SKM-1 (cell line): ENCODE data around the gene MICAL2.

ENCODE experiments used
- DNase-seq: peaks from one replicate; lab custom pipeline; 2025; ENCODE audit not compliant: unreplicated experiment; lab: John Stamatoyannopoulos, UW

MICAL2 gene

DNA sequence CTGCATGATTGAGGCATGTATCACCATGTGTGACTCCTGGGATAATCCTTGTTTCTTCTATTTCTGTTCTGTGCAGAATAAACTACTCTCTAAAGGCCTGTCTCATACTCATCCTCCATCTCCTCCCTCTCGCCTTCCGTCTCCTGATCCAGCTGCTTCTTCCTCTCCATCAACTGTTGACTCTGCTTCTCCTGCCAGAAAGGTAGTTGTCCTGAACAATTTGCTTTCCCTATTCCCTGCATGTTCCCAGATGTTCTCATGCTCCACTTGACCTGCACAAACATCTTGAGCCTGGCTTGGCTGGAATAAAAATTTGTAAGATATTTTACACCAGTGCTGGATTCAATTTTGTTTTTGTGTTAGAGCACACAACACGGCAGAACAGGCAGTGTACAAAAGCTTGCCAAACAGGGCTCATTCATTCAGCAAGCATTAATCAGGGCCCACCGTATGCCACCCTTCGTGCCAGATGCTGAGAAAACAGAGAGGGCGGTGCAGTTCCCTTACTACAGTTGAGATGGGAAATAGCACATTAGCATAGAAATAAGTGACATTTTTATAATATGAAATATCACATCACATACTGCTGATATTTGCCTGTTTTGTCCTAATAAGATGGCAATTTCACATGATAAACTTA lies 133.6 kb downstream of the MICAL2 start:
- no peak for DNase-seq

DNA sequence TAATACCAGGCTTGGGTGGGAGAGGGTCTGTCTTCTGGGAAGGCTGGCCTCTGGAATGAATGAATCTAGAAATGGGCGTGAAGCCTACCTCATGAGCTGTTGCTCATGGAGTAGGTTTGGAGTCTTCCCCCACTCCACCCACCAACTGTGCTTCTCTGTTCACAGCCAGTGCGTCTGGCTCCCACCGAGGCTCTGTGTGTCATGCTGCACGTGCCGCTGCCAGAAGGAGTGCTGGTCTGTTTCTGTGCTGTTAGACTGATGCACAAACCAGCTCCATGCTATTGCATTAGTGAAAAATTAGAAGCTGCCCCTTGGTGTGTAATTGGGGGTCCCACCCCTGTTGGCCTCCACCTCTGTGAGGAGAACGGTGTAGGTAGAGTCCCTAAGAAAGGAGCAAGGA lies 134.7 kb downstream of the MICAL2 start:
- DNase-seq: no peak

DNA sequence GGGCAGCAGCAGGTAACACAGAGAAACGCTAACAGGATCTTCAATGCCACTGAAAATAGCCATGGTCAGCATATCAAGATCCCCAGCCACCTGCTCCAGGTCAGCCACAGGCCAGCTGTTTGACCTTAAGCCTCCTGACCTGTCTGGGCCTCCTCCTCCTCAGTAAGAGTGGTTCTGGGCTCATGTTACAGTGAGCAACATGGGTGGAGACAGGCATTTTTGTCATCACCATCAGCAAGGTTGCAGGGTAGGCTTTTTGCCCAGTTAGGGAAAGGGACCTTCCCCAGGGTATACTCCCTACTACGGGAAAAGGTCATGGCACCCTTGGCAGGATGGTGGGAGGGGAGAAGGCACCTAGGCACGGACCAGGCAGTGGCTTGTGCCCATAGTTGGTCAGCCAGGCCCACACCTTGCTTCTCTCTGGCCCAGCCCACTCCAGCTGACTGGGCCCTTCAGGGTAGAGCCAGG lies 135.2 kb downstream of the MICAL2 start:
- DNase-seq: no peak

DNA sequence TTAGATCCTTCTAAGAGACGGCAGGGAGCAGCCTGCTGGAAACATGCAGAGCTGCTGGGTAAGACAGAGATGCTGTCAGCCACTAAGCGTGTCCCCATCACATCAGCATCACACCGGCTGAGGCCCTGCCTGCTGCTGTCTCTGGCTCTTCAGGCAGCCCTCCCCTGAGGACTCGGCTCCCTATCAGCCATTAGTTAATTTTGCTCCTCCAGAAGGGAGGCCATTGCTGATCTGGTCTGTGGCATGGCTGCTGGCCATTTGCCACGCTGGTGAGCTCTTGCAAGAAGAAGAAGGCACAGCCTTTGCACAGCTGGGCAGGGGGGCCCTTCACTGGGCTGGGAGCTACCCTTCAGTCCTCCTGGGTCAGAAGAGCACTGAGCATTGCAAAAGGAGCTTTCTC lies 135.8 kb downstream of the MICAL2 start:
- no peak for DNase-seq

DNA sequence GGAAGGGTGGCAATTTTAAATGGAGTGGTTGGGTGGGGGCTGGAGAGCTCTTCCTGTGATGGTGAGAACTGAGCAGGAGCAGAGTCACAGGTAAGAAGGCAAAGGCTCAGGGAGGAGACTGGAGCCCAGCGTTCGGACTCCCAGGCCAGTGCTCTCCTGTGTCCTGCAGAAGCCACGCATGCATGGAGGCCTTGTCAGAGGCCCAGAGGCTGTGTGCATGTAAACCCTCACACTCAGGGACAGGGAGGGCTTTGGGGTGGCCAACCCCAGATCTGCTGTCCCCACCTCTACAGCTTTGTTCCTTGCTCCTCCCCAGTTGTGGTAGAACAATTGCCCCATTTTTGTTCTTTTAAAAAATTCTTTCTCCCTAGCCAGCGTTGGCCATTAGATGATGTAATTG lies 136.6 kb downstream of the MICAL2 start:
- DNase-seq: no peak

DNA sequence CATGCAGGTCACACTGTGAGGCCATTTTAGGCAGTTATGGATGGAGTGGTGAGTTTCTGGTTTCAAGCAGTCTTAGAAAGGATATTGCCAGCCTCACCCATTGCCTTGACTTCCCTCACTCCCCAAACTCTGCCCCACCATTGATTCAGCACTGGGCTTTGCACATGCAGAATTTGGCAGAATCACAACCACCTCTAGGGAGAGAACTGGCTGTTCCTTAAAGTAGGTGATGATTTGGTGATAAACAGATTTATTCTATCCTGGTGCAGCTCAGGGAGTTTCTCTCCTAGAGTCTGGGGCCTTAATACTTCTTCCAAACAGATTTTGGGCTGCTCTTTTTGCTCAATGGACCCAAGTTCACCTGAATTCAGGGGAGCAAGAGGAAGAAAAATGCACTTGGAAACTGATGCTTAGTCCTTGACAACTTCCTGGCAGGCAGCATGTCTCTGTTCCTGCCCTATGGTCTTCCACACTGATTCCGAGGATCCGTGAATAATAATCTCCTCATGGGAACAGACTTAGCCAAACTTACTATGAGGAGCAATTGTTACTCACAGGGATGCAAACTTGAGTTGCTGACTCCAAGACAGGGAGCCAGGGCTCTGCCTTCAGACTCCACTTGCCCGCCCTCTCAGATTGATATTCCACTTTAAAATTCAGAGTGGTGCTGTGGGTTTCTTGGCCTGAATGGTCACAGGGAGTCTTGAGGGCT lies 137.3 kb downstream of the MICAL2 start:
- DNase-seq: no peak

DNA sequence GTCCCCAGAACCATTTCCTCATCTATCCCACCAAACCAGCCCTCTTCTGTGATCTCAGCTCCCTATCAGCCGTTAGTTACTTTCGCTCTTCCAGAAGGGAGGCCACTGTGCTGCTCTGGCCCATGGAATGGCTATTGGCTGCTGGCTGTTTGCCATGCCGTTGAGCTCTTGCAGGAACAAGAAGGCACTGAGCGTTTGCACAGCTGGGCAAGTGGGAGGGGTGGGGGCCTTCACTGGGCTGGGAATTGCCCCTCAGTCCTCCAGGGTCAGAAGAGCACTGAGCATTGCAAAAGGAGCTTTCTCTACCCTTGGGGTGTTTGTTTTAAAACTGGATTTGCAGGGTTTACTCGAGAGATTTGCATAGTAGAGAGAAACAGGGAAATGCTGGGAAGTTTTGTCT lies 137.9 kb downstream of the MICAL2 start:
- no peak for DNase-seq

DNA sequence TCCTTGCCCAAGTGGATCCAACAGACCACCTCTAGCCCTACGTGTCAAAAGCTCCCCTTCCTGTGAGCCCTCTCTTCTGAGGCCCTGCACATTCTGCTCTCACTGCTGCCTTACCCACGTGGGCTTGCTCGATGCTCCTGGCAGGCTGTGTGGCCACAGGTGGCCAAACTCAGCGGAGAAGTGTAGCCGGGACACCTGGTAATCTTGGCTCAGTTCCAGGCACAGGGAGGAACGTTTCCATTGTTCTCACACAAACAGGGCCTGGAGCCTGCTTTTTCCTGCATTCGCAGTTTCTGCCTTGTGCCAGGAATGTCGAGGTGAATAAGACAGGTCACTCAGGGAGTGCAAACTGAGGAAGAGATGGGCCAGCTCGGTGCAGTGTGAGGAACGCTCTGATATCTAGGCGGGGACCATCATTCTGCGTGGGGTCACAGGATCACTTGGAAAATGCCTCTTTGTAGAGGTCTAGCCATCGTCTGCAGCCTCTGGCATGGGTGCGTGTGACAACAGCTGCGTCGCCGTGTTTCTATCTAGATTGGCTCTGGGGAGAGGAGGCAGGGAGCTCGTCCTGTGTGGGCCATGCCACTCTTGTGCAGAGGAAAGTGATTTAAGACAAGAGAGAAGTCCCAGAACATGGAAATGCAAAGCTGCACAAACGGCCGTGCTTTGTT lies 139.3 kb downstream of the MICAL2 start:
- no peak for DNase-seq

DNA sequence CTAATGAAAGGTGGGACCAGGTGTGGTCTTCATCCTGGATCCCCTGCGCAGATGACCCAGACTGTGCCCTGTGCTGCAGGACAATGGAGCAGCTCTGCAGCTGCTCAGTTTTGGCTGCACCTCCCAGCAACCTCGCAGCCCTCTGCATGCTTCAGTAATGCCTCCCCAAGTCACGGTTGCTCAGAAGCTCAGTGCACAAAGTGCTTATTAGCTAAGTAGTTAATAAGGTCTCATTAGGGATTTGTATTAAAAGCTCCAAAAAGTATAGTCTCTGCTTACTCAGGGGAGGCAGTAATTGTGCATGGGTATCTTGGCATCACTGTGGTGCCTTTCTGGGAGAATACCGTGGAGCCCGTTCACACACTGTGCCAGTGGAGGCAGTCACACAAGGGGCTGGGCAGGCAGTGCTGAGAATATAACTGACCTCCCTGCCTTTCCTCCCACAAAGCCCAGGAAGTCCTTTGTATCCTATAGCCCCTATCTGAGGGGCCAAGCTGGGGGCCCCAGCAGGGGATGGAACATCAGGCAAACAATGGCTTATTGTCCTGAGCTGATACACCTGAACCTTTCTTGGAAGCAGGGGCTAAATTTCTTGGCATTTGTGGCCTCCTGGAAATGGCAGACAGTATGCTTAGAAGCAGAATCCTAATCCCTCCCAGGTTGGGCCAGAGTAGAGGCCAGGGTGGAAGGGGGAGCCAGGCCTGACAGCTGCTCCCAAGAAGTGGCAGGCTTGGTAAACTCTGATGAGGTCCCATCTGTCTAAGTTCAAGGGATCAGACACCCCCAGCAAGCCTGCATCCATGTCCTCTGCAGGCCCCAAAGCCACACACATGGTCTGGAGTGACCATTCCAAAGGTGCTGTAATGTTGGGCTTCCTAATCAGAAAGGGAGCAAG lies 141.5 kb downstream of the MICAL2 start:
- DNase-seq: no peak

DNA sequence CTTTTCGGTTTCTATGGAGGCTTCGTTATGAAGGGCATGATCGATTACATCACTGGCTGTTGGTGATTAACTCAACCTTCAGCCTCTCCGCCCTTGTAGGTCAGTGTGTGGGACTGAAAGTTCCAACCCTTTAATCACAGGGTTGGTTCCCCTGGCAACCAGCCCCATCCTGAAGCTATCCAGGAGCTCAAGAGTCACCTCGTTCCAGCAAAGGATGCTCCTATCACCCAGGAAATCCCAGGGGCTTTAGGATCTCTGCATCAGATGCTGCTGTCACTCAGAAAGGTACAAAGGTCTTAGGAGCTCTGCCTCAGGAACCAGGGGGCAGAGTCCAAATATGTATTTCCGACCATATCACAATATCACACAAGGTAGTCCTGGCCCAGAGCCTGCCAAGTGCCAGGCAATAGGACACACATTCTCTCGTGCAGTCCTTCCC lies 143.5 kb downstream of the MICAL2 start:
- no peak for DNase-seq

DNA sequence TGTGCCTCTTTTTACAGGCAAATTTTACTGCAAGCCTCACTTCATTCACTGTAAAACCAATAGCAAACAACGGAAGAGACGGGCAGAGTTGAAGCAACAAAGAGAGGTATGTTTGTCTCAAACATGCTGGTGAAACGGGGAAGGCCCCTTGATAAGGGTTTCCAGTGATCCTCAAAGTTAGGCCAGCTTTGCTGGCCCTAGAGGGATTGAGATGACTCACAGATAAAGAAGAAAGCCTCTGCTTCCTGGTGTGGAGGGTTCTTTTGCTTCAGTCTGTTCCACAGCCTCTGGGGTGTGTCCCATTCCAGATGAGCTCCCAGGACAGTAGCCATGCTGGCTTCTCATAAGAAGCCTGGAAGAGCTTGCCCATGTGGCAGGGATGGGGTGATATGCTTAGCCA lies 148.1 kb downstream of the MICAL2 start:
- DNase-seq: no peak

DNA sequence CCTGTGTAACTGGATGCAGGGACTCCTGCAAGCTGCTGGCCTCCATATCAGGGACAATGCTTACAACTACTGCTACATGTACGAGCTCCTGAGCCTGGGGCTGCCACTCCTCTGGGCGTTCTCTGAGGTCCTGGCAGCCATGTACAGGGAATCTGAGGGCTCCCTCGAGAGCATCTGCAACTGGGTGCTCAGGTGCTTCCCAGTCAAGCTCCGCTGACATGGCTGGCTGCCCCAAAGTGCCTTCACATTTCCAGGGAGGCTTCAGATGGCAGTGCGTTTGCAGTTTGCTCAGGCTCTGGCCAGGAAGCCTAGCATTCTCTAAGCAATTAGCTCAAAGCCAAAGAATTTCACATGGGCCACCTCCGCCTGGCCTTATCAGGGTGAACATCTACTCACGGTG lies 149.6 kb downstream of the MICAL2 start:
- no peak for DNase-seq

DNA sequence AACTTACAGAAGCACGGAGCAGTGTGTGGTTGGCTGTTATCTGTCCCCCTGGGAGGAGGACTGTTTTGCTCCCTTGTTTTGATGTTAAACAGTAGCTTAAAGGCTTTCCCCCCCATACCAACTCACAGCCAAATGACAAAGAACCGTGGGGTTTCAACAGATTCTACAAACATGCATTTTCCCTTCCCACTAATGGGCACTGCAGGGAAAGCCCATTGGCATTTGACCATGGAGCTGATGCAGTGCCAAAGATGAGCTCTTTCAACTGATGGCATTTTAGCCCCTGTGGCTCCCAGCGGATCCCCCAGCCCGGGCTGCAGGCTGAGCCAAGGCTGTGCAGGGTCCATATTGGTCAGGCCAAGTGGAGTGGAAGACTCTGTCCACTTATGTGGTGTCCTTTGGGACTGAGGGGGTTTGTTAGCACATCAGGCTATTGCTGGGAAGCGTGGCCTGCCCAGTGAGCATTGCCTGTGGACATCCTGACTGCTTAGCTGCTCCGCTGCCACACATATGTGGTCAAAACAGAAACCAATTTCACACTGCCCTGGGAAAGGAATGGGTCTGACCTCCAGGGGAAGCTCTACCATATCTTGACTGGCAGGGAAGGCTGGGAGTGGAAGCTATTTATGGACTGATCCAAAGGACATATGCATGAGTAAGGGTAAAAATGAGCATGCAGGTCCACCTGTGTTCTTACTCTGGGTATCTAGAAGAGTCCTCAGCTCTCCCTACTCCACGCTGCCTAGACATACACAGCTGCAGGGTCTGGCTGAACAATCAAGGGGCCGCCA lies 150.5 kb downstream of the MICAL2 start:
- no peak for DNase-seq

DNA sequence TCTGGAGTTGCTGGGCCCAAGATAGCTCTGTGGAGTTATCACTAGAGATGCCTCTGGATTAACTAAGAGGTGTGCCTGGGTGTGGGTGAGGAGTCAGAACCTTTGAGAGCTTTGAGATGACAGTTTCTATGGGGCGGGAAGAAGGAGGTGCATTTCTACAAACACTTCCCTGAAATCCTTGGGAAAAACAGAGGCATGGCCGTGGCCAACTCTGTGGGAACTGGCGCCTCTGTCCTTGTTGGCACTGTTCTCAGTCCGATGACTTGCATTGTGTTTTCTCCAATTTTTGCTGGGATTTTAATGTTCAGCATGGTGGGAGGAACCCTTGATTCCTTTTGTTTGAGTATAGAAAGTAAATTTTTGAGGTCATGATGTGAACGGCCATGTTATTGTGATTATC lies 151.2 kb downstream of the MICAL2 start:
- DNase-seq: no peak

DNA sequence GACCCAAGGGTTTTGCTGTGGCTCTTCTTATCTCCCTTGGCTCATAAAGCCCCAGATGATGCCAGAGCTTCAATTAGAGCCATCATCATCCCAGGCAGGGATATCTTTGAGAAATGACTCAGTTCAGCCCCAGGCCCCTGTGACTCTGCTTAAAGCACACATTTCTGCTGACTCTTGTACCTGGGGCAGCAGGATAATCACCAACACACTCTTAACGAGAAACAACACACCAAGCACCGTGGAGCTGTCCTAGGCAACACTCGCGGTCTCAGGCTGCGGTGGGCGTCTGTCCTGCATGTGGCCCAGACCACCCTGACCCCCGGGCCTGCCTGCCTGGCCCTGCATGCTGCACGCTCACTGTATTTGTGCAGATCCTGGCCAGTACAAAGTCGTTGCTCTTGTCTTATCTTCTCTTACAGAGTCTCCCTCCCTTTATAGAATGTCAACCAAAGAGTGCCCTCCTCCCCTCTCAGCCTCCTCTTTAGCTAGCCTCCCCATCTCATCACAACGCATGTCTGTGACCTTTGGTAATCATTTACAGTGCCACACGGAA lies 152.8 kb downstream of the MICAL2 start:
- DNase-seq: no peak

DNA sequence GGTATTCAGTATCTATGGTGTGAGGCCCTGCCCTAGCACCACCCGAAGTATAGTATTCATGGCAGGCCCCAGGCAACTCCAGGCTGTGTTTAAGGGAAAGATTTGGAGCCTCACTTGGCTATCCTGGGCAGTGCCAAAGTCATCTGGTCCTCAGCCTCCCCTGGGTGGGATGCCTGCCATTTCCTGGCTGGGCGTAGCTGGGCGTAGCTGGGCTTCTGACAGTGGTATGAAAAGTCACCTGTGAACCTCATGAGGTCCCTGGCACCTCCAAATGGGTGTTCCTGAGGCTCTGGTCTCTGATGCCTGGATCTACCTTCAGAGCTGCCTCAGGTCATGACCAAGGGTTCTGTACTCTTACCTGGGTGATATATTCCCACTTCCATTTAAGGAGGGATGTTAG lies 154.0 kb downstream of the MICAL2 start:
- DNase-seq: no peak

DNA sequence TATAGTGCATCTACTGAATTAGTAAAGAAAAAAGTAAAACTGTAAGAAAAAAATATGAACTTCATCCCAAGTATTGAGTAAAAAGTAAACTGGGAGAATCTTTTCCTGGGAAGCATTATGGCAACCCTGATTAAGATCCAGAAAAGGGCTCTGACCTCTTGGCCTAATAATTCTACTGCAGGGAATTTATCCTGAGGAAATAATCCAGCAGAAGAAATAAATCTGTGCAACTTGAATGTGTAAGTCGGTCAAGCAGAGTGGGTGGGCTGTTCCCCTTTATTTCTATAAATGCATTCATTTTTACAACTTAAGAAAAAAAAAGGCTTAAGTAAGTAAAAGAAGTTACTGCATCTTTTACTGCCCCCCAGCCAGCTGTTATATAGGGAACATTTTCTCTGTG lies 155.7 kb downstream of the MICAL2 start:
- DNase-seq: no peak

DNA sequence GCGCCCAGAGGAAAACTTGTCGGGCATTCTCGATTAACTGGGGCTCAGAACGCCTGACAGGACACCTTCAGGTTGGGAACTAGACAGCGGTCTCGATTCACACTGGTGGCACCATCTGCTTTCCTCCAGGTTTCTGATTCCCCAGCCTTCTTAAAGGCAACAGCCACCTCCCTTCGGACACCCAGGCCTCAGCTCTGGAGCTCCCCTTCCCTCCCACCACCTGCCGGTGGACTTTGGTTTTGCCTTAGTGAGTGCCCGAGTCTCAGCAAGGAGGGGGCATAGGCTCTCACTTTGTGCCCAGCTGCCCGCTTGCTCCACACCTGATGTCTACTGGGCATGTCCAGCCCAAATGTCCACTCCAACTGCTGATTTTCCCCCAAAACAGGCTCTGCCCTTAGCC lies 156.6 kb downstream of the MICAL2 start:
- no peak for DNase-seq

DNA sequence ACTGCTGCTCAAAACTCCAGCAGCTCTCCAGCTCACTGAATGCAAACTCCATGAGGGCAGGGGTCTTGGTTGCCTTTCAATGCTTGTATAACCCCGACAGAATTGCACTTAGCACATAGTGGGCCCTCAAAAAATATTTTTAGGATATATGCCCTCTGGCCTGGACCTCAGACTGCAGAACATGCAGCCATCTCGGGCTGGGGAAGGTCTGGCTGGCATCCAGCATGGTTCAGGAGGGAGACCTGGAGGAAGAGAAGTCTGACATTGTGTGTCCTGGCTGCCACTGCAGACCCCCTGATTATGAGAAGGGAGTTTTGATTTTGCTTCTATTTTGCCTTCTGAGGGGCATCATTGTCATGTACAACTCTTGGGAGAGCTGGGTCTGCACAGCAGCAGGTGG lies 157.5 kb downstream of the MICAL2 start:
- DNase-seq: no peak

DNA sequence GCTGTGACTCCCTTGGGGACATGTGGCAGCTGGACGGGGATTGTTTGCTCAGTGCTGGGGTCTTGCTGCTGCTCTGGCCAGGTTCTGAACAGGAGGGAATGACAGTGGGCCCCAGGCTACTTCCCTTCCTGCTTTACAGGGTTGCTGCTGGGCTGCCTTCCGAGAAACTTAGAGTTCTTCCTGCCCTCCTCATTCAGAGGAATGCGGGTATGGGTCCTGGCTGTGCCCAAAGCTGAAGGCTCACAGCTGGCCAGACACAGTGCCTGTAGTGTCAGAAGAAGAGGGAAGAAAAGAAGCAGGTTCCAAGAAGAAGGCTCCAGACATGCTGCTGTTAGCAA lies 158.7 kb downstream of the MICAL2 start:
- DNase-seq: no peak
